IgD-negative memory B cell (primary cell): ENCODE data around the gene RNF215. TPM values are rescaled to one million over a fixed set of nuclear protein-coding genes. Genes with fewer than 3 reads are reported as not detected.

Experiments
- polyA plus RNA-seq: library from polyadenylated mRNA; unstranded; fragments of 300-500 nt; fragmentation: Illumina TruSeq; gene quantifications from one replicate; pipeline ENCODE4 v1.2.3, GENCODE V29; 2021

RNF215 gene
- polyA plus RNA-seq, 1 donor from 2014 or later: 0.20 TPM

Other genes starting within 250 kb of the RNF215 start
- not detected for gene LIF, start 140.7 kb downstream of the RNF215 start, polyA plus RNA-seq
- gene OSM, start 120.6 kb downstream of the RNF215 start, polyA plus RNA-seq: 0.79 TPM
- 15.7 TPM for gene CASTOR1, start 97.9 kb downstream of the RNF215 start, polyA plus RNA-seq
- gene TBC1D10A, start 60.5 kb downstream of the RNF215 start, polyA plus RNA-seq: 44.0 TPM
- gene SF3A1, start 30.5 kb downstream of the RNF215 start, polyA plus RNA-seq: 120 TPM
- 1.6 TPM for gene CCDC157, start 30.4 kb downstream of the RNF215 start, polyA plus RNA-seq
- 1.1 TPM for gene SEC14L2, start 9.6 kb upstream of the RNF215 start, polyA plus RNA-seq
- gene MTFP1, start 38.4 kb upstream of the RNF215 start, polyA plus RNA-seq: 27.8 TPM
- gene SEC14L3, start 84.6 kb upstream of the RNF215 start, polyA plus RNA-seq: not detected
- not detected for gene SEC14L4, start 118.3 kb upstream of the RNF215 start, polyA plus RNA-seq
- not detected for gene SEC14L6, start 159.3 kb upstream of the RNF215 start, polyA plus RNA-seq
- gene GAL3ST1, start 187.3 kb upstream of the RNF215 start, polyA plus RNA-seq: not detected
- gene PES1, start 204.5 kb upstream of the RNF215 start, polyA plus RNA-seq: 36.3 TPM
- gene TCN2, start 219.8 kb upstream of the RNF215 start, polyA plus RNA-seq: 0.48 TPM
- gene SLC35E4, start 248.4 kb upstream of the RNF215 start, polyA plus RNA-seq: 1.5 TPM